Brain pericyte (primary cell): ENCODE results near the gene LRRC61.

Experiments used
- DNase-seq: peaks from one replicate; pipeline ENCODE4 v3.0.0-alpha.2; 2012; ENCODE audit warnings: low read depth, low spot score

Gene LRRC61

GRCh38 chr7:150330211-150330885 is 7.2 kb downstream of the LRRC61 start:
- DNase-seq = no peak

GRCh38 chr7:150332852-150333635 is 9.9 kb downstream of the LRRC61 start:
- no peak for DNase-seq

- no peak for DNase-seq
Measured at GRCh38 chr7:150333659-150334058, 10.5 kb downstream of the LRRC61 start.

GRCh38 chr7:150334108-150334507 is 11.0 kb downstream of the LRRC61 start:
- DNase-seq = no peak

GRCh38 chr7:150335108-150335773 is 12.1 kb downstream of the LRRC61 start:
- no peak for DNase-seq

- no peak for DNase-seq
Measured at GRCh38 chr7:150335774-150336112, 12.6 kb downstream of the LRRC61 start.

GRCh38 chr7:150336746-150337145 is 13.6 kb downstream of the LRRC61 start:
- no peak for DNase-seq

- DNase-seq = no peak
Measured at GRCh38 chr7:150337179-150337578, 14.0 kb downstream of the LRRC61 start.

GRCh38 chr7:150337659-150338081 is 14.5 kb downstream of the LRRC61 start:
- DNase-seq = no peak

GRCh38 chr7:150338166-150338829 is 15.1 kb downstream of the LRRC61 start:
- no peak for DNase-seq

- no peak for DNase-seq
Measured at GRCh38 chr7:150339409-150339809, 16.3 kb downstream of the LRRC61 start.

GRCh38 chr7:150340024-150340749 is 17.0 kb downstream of the LRRC61 start:
- no peak for DNase-seq

GRCh38 chr7:150340875-150341262 is 17.7 kb downstream of the LRRC61 start:
- DNase-seq = no peak

- DNase-seq = no peak
Measured at GRCh38 chr7:150341263-150342120, 18.3 kb downstream of the LRRC61 start, which contains the start of gene RARRES2. Gene RARRES2, minus strand, starts transcription at chr7:150341629. Its CDS starts 1,020 bp downstream, at chr7:150340609.

GRCh38 chr7:150342121-150342408 is 18.9 kb downstream of the LRRC61 start:
- no peak for DNase-seq

- DNase-seq = no peak
Measured at GRCh38 chr7:150343225-150343624, 20.1 kb downstream of the LRRC61 start.

GRCh38 chr7:150344299-150344698 is 21.1 kb downstream of the LRRC61 start:
- DNase-seq = no peak

GRCh38 chr7:150345012-150345411 is 21.9 kb downstream of the LRRC61 start:
- DNase-seq = no peak

- no peak for DNase-seq
Measured at GRCh38 chr7:150346922-150347321, 23.8 kb downstream of the LRRC61 start.

- no peak for DNase-seq
Measured at GRCh38 chr7:150351587-150352194, 28.5 kb downstream of the LRRC61 start.
